OCI-LY1 (cell line): Measurements from ENCODE around the gene PLVAP.

Experiments
- H2AFZ ChIP-seq: fragments of 200-600 bp; sonication (generic), shearing (Covaris generic); 2 replicates; pipeline ENCODE4 v1.6.0; 2014; ENCODE audit warnings: antibody characterized with exemption, mild to moderate bottlenecking, low read length
- H3F3A ChIP-seq: fragments of 200-600 bp; sonication (generic), shearing (Covaris generic); 2 replicates; pipeline ENCODE4 v1.6.0; 2014; ENCODE audit warnings: mild to moderate bottlenecking, antibody characterized with exemption, low read length, moderate library complexity; ENCODE audit not compliant: insufficient read depth
- H3K27ac ChIP-seq: fragments of 200-600 bp; sonication (generic); 2 replicates; pipeline ENCODE4 v1.5.1; 2014; ENCODE audit warnings: low read length, mixed run types, mild to moderate bottlenecking, low read depth; ENCODE audit not compliant: poor library complexity, severe bottlenecking
- H3K27me3 ChIP-seq: fragments of 200-600 bp; sonication (generic); 2 replicates; pipeline ENCODE4 v1.6.0; 2014; ENCODE audit warnings: antibody characterized with exemption, mild to moderate bottlenecking, low read length, moderate library complexity; ENCODE audit not compliant: insufficient read depth
- H3K36me3 ChIP-seq: fragments of 200-600 bp; sonication (generic); 2 replicates; pipeline ENCODE4 v1.6.1; 2014; ENCODE audit warnings: mild to moderate bottlenecking, antibody characterized with exemption, low read length, moderate library complexity, mixed read lengths; ENCODE audit not compliant: insufficient read depth
- H3K4me1 ChIP-seq: fragments of 200-600 bp; sonication (generic); 2 replicates; pipeline ENCODE4 v1.5.1; 2014; ENCODE audit warnings: mild to moderate bottlenecking, low read length, moderate library complexity; ENCODE audit not compliant: insufficient read depth, severe bottlenecking
- H3K4me2 ChIP-seq: fragments of 200-600 bp; sonication (generic), shearing (Covaris generic); 2 replicates; pipeline ENCODE4 v1.6.1; 2014; ENCODE audit warnings: low read length
- H3K4me3 ChIP-seq: fragments of 200-600 bp; sonication (generic); 2 replicates; pipeline ENCODE4 v1.5.1; 2014; ENCODE audit warnings: low read length, low read depth, mild to moderate bottlenecking, mixed read lengths; ENCODE audit not compliant: poor library complexity, severe bottlenecking
- H3K79me2 ChIP-seq: fragments of 200-600 bp; shearing (Covaris generic); 2 replicates; pipeline ENCODE4 v1.6.1; 2016; ENCODE audit warnings: mixed run types, low read length, mixed read lengths; ENCODE audit not compliant: insufficient read depth
- H3K9ac ChIP-seq: fragments of 200-600 bp; sonication (generic), shearing (Covaris generic); 2 replicates; pipeline ENCODE4 v1.6.1; 2014; ENCODE audit warnings: mild to moderate bottlenecking, low read length, mixed read lengths
- H3K9me2 ChIP-seq: fragments of 200-600 bp; sonication (generic), shearing (Covaris generic); 2 replicates; pipeline ENCODE4 v1.6.1; 2014; ENCODE audit warnings: low read depth, mild to moderate bottlenecking, low read length, mixed read lengths
- H3K9me3 ChIP-seq: fragments of 200-600 bp; shearing (Covaris generic); 2 replicates; pipeline ENCODE4 v1.6.1; 2014; ENCODE audit warnings: low read length, mixed read lengths
- H4K20me1 ChIP-seq: fragments of 200-600 bp; sonication (generic), shearing (Covaris generic); 2 replicates; pipeline ENCODE4 v1.6.0; 2016; ENCODE audit warnings: mild to moderate bottlenecking, low read length; ENCODE audit not compliant: insufficient read depth
- EZH2 ChIP-seq: fragments of 200-600 bp; sonication (generic), shearing (Covaris generic); IDR thresholded peaks from 2 replicates; pipeline ENCODE4 v1.8.0; 2017; ENCODE audit warnings: borderline replicate concordance, mixed run types, mild to moderate bottlenecking, antibody characterized with exemption, low read length, moderate library complexity, mixed read lengths
- TF ChIP-seq, protein P1 (sequence below): fragments of 200-600 bp; sonication (generic), shearing (Covaris generic); IDR thresholded peaks from 2 replicates; pipeline ENCODE4 v1.5.1; 2017; ENCODE audit warnings: mild to moderate bottlenecking, antibody characterized with exemption, low read length, moderate library complexity, mixed read lengths

The PLVAP gene

DNA sequence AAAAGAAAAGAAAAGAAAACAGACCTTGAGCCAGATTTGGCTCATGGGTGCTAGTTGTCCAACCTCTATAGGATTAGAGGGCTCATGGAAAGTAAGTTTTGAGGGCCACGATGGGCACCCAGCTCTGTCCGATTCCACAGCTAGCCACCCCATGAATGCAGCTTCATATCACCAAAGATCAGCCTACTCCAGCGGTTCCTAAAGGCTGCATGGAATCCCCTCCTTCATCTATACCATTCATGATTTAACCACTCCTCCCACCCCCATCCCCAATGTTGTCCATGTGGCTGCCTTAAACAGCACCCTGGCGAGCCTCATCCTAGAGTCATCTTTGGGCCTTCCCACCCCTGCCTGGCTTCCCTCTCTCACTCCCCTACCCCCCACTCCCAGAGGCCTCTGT, 44.8 kb upstream of the PLVAP start:
- no peak overlapping the region for H3K4me3 ChIP-seq
- no peaks in the 10 kb centered on the region for H3F3A ChIP-seq
- no peaks in the 10 kb centered on the region for H3K9me2 ChIP-seq
- H3K4me2 ChIP-seq = no peak overlapping the region
- no peak overlapping the region for H2AFZ ChIP-seq
- H3K27me3 ChIP-seq = no peaks in the 10 kb centered on the region
- no peaks in the 10 kb centered on the region for H3K36me3 ChIP-seq
- no peak for TF ChIP-seq EZH2
- TF ChIP-seq, protein P1, sequence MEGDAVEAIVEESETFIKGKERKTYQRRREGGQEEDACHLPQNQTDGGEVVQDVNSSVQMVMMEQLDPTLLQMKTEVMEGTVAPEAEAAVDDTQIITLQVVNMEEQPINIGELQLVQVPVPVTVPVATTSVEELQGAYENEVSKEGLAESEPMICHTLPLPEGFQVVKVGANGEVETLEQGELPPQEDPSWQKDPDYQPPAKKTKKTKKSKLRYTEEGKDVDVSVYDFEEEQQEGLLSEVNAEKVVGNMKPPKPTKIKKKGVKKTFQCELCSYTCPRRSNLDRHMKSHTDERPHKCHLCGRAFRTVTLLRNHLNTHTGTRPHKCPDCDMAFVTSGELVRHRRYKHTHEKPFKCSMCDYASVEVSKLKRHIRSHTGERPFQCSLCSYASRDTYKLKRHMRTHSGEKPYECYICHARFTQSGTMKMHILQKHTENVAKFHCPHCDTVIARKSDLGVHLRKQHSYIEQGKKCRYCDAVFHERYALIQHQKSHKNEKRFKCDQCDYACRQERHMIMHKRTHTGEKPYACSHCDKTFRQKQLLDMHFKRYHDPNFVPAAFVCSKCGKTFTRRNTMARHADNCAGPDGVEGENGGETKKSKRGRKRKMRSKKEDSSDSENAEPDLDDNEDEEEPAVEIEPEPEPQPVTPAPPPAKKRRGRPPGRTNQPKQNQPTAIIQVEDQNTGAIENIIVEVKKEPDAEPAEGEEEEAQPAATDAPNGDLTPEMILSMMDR = no peak
- no peaks in the 10 kb centered on the region for H4K20me1 ChIP-seq
- peaks cover 34% of the 10 kb centered on the region for H3K4me1 ChIP-seq
- H3K79me2 ChIP-seq = no peaks in the 10 kb centered on the region
- no peaks in the 10 kb centered on the region for H3K9me3 ChIP-seq
- H3K9ac ChIP-seq = no peak overlapping the region
- H3K27ac ChIP-seq = no peak overlapping the region

DNA sequence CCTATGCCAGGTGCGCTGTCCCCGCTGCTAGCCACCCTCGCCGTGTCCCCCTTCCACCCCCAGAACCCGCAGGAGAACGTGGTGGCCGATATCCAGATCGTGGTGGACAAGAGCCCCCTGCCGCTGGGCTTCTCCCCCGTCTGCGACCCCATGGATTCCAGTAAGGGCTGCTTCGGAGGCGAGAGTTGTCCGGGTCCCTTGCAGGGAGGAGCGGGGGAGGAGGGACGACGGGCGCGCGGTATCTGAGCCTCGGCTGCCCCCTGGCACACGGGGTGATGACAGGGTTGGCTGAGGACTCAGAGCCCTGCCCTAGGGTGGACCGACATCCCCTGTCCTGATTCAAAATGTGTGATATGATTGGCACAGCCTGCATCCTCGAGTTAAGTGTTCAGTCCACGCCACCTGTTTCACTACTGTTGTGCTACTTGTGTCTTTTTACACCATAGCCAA, 43.4 kb upstream of the PLVAP start:
- Histone ChIP-seq H3K9me3 (no peaks in the 10 kb centered on the region), H3K79me2 (no peaks in the 10 kb centered on the region), H4K20me1 (no peaks in the 10 kb centered on the region), H3F3A (no peaks in the 10 kb centered on the region), H2AFZ (peak overlapping the region; percentile 37), H3K4me1 (peaks cover 30% of the 10 kb centered on the region), H3K27me3 (no peaks in the 10 kb centered on the region), H3K4me2 (peak overlapping the region; percentile 93), H3K4me3 (peak overlapping the region; percentile 86), H3K9ac (peak overlapping the region; percentile 76), H3K27ac (peak overlapping the region; percentile 44), H3K9me2 (no peaks in the 10 kb centered on the region), H3K36me3 (0 out of 2 replicates have a peak, but pooled peaks cover 3% of the 10 kb centered on the region)
- TF ChIP-seq EZH2 = no peak
- TF ChIP-seq, protein P1 = peak; percentile 13; the same call in 1 of the 2 replicates

DNA sequence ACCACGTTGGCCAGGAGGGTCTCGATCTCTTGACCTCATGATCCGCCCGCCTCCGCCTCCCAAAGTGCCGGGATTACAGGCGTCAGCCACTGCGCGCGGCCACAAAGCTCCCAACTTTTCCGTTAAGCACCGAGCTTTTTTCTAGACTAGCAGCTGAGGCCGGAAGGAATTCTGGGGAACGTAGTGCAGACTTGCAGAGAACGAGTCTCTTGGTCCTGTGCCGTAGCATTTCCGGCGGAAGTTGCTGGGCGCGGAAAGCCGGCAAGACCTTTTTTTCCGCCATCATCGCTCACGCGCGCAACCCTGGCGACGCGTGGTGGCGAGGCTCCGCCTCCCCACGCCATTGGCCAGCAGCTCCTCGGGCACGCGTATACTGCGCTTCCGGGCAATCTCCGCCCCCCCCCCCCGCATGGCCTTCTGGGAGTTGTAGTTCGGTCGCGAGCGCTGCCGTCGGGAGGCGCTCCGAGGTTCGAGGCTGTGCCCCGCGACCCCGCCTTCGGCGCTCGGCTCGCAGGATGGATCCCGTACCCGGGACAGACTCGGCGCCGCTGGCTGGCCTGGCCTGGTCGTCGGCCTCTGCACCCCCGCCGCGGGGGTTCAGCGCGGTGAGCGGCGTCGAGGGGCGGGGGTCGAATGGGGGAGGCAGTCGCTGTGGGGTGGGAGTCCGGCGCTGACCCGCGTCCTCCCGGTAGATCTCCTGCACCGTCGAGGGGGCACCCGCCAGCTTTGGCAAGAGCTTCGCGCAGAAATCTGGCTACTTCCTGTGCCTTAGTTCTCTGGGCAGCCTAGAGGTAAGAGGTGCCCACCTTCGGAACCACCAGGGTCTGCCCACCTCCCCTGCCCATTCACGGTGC, 42.7 kb upstream of the PLVAP start, which contains the start of gene MVB12A:
Gene MVB12A (plus strand): TSS at position 427 of the 854 bp plus-strand sequence. CDS start 89 bp downstream, at position 516.
- Histone ChIP-seq H3K9me2 (no peaks in the 10 kb centered on the region), H3F3A (no peaks in the 10 kb centered on the region), H4K20me1 (no peaks in the 10 kb centered on the region), H3K4me2 (peak within 1 kb of the TSS; percentile 93), H2AFZ (peak within 1 kb of the TSS; percentile 37), H3K4me1 (peaks cover 26% of the 10 kb centered on the region), H3K9ac (peak within 1 kb of the TSS; percentile 81), H3K36me3 (0 out of 2 replicates have a peak, but pooled peaks cover 3% of the 10 kb centered on the region), H3K79me2 (no peaks in the 10 kb centered on the region), H3K27ac (peak within 1 kb of the TSS; percentile 44), H3K4me3 (peak within 1 kb of the TSS; percentile 86), H3K27me3 (no peaks in the 10 kb centered on the region), H3K9me3 (no peaks in the 10 kb centered on the region)
- TF ChIP-seq EZH2 = no peak
- TF ChIP-seq, protein P1 = no peak
